MCF 10A (cell line): ENCODE data around the gene IL34. TPM values are rescaled to one million over a fixed set of nuclear protein-coding genes. Genes with fewer than 3 reads are reported as not detected.
"Not testable (repeated sequence)": the region's sequence is repeated elsewhere in the genome, so short reads cannot be mapped to it uniquely, and the experiment has no call there.

ENCODE experiments used
- BruUV-seq: library from RNA; stranded (reverse); fragments of 400-500 nt; replicated peaks from 2 replicates; lab custom pipeline; 2021; lab: Mats Ljungman, UMichigan
- CTCF ChIA-PET: fragments of 300-600 bp; sonication (Branson Sonifier 250); formaldehyde crosslinking; extraction: SDS; loops from one replicate; lab custom pipeline; 2021; ENCODE audit warnings: antibody characterized with exemption, inconsistent platforms; lab: Yijun Ruan, JAX
- POLR2A ChIA-PET: fragments of 300-600, 350-650 bp; sonication (Branson Sonifier 250); formaldehyde crosslinking; extraction: SDS; loops from one replicate; lab custom pipeline; 2020; ENCODE audit warnings: antibody characterized with exemption, inconsistent platforms; lab: Yijun Ruan, JAX
- DNase-seq: peaks from one replicate; pipeline ENCODE4 v3.0.0-alpha.2; 2018; ENCODE audit not compliant: unreplicated experiment
- H3K27ac Mint-ChIP-seq: one replicate; pipeline ENCODE4 v1.8.0; 2022; ENCODE audit warnings: mild to moderate bottlenecking, low read depth, mixed read lengths; ENCODE audit not compliant: unreplicated experiment
- H3K27me3 Mint-ChIP-seq: one replicate; pipeline ENCODE4 v1.8.0; 2022; ENCODE audit warnings: mixed read lengths; ENCODE audit not compliant: insufficient read depth, unreplicated experiment
- H3K36me3 Mint-ChIP-seq: one replicate; pipeline ENCODE4 v1.8.0; 2022; ENCODE audit warnings: mild to moderate bottlenecking, moderate library complexity, mixed read lengths; ENCODE audit not compliant: insufficient read depth, unreplicated experiment
- H3K4me1 Mint-ChIP-seq: one replicate; pipeline ENCODE4 v1.8.0; 2022; ENCODE audit warnings: mixed read lengths; ENCODE audit not compliant: insufficient read depth, unreplicated experiment
- H3K4me3 Mint-ChIP-seq: one replicate; pipeline ENCODE4 v1.8.0; 2022; ENCODE audit warnings: mild to moderate bottlenecking, moderate library complexity, mixed read lengths; ENCODE audit not compliant: unreplicated experiment
- H3K9me3 Mint-ChIP-seq: one replicate; pipeline ENCODE4 v1.8.0; 2022; ENCODE audit warnings: mixed read lengths; ENCODE audit not compliant: unreplicated experiment
- CTCF ChIP-seq: fragments of 200-600 bp; IDR thresholded peaks from one replicate; pipeline ENCODE4 v1.8.0; 2022; ENCODE audit warnings: antibody characterized with exemption, mild to moderate bottlenecking; ENCODE audit not compliant: unreplicated experiment
- intact Hi-C: fragments of 100-400 bp; cut with micrococcal nuclease; formaldehyde crosslinking; loops from 2 replicates; pipeline ENCODE4 v1.14.1; 2022
- total RNA-seq: library from RNA; stranded (reverse); gene quantifications from 2 replicates; pipeline ENCODE4 v1.2.3, GENCODE V29; 2022

The IL34 gene
- total RNA-seq, 1 experiment from 2014 or later = not detected

- intact Hi-C loops = no loop called here
- ChIA-PET CTCF (interaction anchor here (1.7 to 4.9 kb wide), 2 partner anchors 16 to 99 kb away, joined by 7 to 27 read pairs; no protein-coding TSS in a partner anchor), POLR2A (no interaction called here)
- no peak overlapping the region for H3K4me3 Mint-ChIP-seq
- H3K4me1 Mint-ChIP-seq = no peaks in the 10 kb centered on the region
- H3K27me3 Mint-ChIP-seq = no peaks in the 10 kb centered on the region
- no TSS peak for BruUV-seq
- no peak for TF ChIP-seq CTCF
- H3K27ac Mint-ChIP-seq = no peak overlapping the region
- H3K9me3 Mint-ChIP-seq = no peaks in the 10 kb centered on the region
- no peak for DNase-seq
- peaks cover 98% of the 10 kb centered on the region for H3K36me3 Mint-ChIP-seq
Measured at GRCh38 chr16:70670175-70670574, 23.8 kb downstream of the IL34 start.

GRCh38 chr16:70670938-70671337 lies 24.6 kb downstream of the IL34 start:
- POLR2A ChIA-PET = interaction anchor here (0.7 kb wide), 1 partner anchor 260 kb away, joined by 3 read pairs; no protein-coding TSS in a partner anchor
- intact Hi-C loops, H3K9me3 Mint-ChIP-seq, BruUV-seq, H3K27ac Mint-ChIP-seq, DNase-seq, H3K27me3 Mint-ChIP-seq, H3K4me3 Mint-ChIP-seq, H3K4me1 Mint-ChIP-seq: not testable (repeated sequence)
- CTCF ChIA-PET = interaction anchor here (1.7 kb wide), 1 partner anchor 98 kb away, joined by 7 read pairs; no protein-coding TSS in a partner anchor
- peaks cover 96% of the 10 kb centered on the region for H3K36me3 Mint-ChIP-seq

- Mint-ChIP-seq H3K4me3 (no peak overlapping the region), H3K27ac (peak overlapping the region; percentile 90), H3K9me3 (no peaks in the 10 kb centered on the region), H3K36me3 (peaks cover 81% of the 10 kb centered on the region), H3K27me3 (no peaks in the 10 kb centered on the region), H3K4me1 (no peaks in the 10 kb centered on the region)
- CTCF ChIA-PET = interaction anchor here (2.2 kb wide), 1 partner anchor 96 kb away, joined by 27 read pairs; no protein-coding TSS in a partner anchor
- intact Hi-C loops = no loop called here
- no peak for DNase-seq
- BruUV-seq = no TSS peak
- no peak for TF ChIP-seq CTCF
- POLR2A ChIA-PET = no interaction called here
Measured at GRCh38 chr16:70674221-70675014, 28.1 kb downstream of the IL34 start.

GRCh38 chr16:70675851-70676513 lies 29.6 kb downstream of the IL34 start:
- Mint-ChIP-seq H3K4me3 (no peak overlapping the region), H3K27me3 (no peaks in the 10 kb centered on the region), H3K27ac (peak overlapping the region; percentile 64), H3K36me3 (peaks cover 73% of the 10 kb centered on the region), H3K9me3 (no peaks in the 10 kb centered on the region), H3K4me1 (no peaks in the 10 kb centered on the region)
- intact Hi-C loops = no loop called here
- TF ChIP-seq CTCF = no peak
- CTCF ChIA-PET = interaction anchor here (0.6 to 10.5 kb wide), 2 partner anchors 93 to 142 kb away, joined by 3 to 121 read pairs; no protein-coding TSS in a partner anchor
- no peak for DNase-seq
- no TSS peak for BruUV-seq
- POLR2A ChIA-PET = no interaction called here
